RWPE2 (cell line): ENCODE results near the gene MINDY3.
"Not testable (repeated sequence)": the region's sequence is repeated elsewhere in the genome, so short reads cannot be mapped to it uniquely, and the experiment has no call there.

Experiments used
- ATAC-seq: fragments of 200-7000 bp; cut with Tn5 transposase; 3 replicates; pipeline ENCODE4 v1.9.1; 2021; ENCODE audit warnings: low read depth
- DNase-seq: peaks from one replicate; pipeline ENCODE4 v3.0.0-alpha.2; 2020; ENCODE audit warnings: low spot score
- H3K27ac ChIP-seq: fragments of 450-650 bp; 2 replicates; pipeline ENCODE4 v1.5.1; 2017; ENCODE audit warnings: mild to moderate bottlenecking; ENCODE audit not compliant: poor library complexity, severe bottlenecking
- H3K27me3 ChIP-seq: fragments of 250-450 bp; sonication (Bioruptor Pico); 2 replicates; pipeline ENCODE4 v1.5.1; 2021; ENCODE audit warnings: mild to moderate bottlenecking, moderate library complexity; ENCODE audit not compliant: insufficient read depth, poor library complexity, severe bottlenecking
- H3K36me3 ChIP-seq: fragments of 250-450 bp; sonication (Bioruptor Pico); 2 replicates; pipeline ENCODE4 v1.5.1; 2020; ENCODE audit warnings: low read depth, mild to moderate bottlenecking, moderate library complexity
- H3K4me1 ChIP-seq: fragments of 250-450 bp; sonication (Bioruptor Pico); 2 replicates; pipeline ENCODE4 v1.5.1; 2021; ENCODE audit warnings: mild to moderate bottlenecking, moderate library complexity; ENCODE audit not compliant: insufficient read depth, poor library complexity, severe bottlenecking
- H3K4me3 ChIP-seq: fragments of 250-450 bp; sonication (Bioruptor Pico); 2 replicates; pipeline ENCODE4 v1.5.1; 2021; ENCODE audit warnings: mild to moderate bottlenecking, moderate library complexity; ENCODE audit not compliant: severe bottlenecking
- H3K9me3 ChIP-seq: fragments of 250-450 bp; sonication (Bioruptor Pico); 2 replicates; pipeline ENCODE4 v1.5.1; 2021; ENCODE audit warnings: mild to moderate bottlenecking, moderate library complexity; ENCODE audit not compliant: severe bottlenecking
- CTCF ChIP-seq: fragments of 450-650 bp; IDR thresholded peaks from one replicate; pipeline ENCODE4 v1.5.1; 2017; ENCODE audit warnings: mild to moderate bottlenecking, moderate library complexity; ENCODE audit not compliant: poor library complexity, severe bottlenecking

Gene MINDY3

DNA sequence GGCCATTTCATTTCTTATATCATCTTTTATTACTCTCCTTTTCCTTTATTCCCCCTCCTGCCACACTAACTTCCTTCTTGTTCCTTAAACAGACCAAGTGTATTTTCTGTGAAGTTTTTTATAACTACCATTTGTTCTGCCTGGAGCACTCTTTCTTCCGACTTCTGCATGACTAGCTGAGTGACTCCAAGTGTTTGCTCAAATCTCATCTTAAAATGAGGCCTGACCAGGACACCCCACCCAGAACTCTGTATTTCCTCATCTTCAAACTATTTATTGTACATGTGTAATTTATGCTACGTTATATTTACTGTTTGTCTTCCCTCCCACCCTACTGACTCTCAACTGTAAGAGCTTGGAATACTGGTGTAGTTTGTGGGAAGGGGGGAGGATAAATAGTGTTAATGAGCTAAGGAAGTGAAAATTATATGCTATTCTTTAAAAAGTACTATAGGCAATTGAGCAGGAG is 3.2 kb downstream of the MINDY3 start:
- Histone ChIP-seq H3K27ac (no peak overlapping the region), H3K4me1 (peaks cover 11% of the 10 kb centered on the region), H3K4me3 (no peak overlapping the region), H3K27me3 (no peaks in the 10 kb centered on the region), H3K9me3 (no peaks in the 10 kb centered on the region), H3K36me3 (no peaks in the 10 kb centered on the region; the same call in 1 of the 2 replicates)
- TF ChIP-seq CTCF = no peak
- DNase-seq = no peak
- ATAC-seq = no peak

DNA sequence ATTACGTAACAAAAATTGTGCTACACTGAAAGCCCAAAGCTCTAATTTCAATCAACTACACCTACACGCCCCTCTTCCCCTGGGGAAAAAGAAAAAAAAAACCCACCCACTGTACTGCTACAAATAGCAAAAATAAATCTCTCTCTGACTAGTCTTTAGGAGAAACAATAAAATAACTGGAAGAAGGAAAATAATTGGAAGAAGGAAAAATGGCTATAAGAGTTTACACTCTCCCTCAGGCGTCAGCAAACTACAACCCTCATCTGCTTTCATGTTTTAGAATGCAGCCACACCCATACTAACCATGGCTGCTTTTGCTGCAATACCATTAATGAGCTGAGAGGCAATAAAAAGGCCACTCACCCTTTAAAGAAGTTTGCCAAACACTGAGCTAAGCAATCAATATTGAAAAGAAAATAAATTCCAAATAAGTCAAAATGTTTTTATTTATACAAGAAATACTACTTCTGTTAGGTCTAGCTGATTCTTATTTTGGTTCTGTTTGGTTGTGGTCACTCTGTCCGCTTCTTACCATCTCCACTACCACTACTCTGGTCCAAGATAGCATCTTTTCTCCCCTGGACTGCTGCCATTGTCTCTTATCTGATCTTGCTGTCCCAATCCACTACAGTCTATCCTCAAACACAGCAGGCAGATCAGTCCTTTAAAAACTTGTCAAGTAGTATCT is 3.8 kb downstream of the MINDY3 start:
- Histone ChIP-seq H3K4me1 (peaks cover 11% of the 10 kb centered on the region), H3K4me3 (no peak overlapping the region), H3K36me3 (no peaks in the 10 kb centered on the region; the same call in 1 of the 2 replicates), H3K27me3 (no peaks in the 10 kb centered on the region), H3K9me3 (no peaks in the 10 kb centered on the region), H3K27ac (no peak overlapping the region)
- ATAC-seq (no peak), DNase-seq (no peak)
- no peak for TF ChIP-seq CTCF

DNA sequence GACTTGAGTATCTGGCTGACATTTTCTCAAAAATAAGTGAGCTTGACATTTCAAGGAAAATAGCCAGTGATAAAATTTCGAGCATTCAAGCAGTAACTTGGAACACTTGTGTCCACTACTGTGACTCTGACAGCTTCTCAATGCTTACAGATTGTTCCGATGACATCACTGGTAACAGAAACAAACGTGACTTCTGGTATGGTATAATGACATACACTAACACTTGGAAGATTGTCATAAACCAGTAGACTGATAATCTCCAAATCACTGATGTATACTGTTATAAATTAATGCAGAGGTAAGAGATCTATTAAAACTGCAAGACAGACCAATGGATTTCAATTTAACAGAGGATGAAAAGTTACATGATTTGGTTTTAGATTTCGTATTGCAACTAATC is 6.5 kb downstream of the MINDY3 start:
- no peak for ATAC-seq
- Histone ChIP-seq H3K27me3 (no peaks in the 10 kb centered on the region), H3K9me3 (no peaks in the 10 kb centered on the region), H3K27ac (no peak overlapping the region), H3K36me3 (no peaks in the 10 kb centered on the region; the same call in 1 of the 2 replicates), H3K4me3 (no peak overlapping the region), H3K4me1 (peaks cover 5% of the 10 kb centered on the region)
- TF ChIP-seq CTCF = no peak
- DNase-seq = no peak

DNA sequence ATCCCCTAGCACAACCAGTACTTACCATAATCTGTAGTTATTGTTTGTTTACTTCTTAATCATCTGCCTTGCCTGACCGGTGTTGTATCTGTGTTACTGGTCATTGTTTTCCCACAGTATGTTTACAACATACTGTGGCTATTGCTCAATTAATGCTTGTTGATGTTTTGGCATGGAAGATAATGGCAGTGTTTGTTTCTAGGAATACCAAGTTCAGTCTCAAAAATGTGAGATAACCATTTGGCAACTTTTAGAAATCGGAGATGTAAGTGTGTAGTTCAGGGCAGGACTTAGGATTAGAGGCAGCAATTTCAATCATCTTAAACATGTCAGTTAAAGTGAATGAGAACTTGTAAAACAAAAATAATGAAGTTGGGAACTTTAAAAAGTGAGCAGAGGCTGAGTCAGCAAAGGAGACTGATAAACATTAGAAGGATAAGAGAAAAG is 8.2 kb downstream of the MINDY3 start:
- Histone ChIP-seq H3K27me3 (no peaks in the 10 kb centered on the region), H3K4me1 (no peaks in the 10 kb centered on the region), H3K9me3 (no peaks in the 10 kb centered on the region), H3K36me3 (peaks cover 9% of the 10 kb centered on the region), H3K27ac (no peak overlapping the region), H3K4me3 (no peak overlapping the region)
- no peak for ATAC-seq
- DNase-seq = no peak
- no peak for TF ChIP-seq CTCF

GRCh38 chr10:15850337-15850978 is 9.8 kb downstream of the MINDY3 start:
- not testable (repeated sequence) for H3K4me3 ChIP-seq, H3K27me3 ChIP-seq, H3K4me1 ChIP-seq, H3K9me3 ChIP-seq, ATAC-seq, DNase-seq, H3K27ac ChIP-seq
- H3K36me3 ChIP-seq = peaks cover 14% of the 10 kb centered on the region
